GM12864 (cell line): Measurements from ENCODE around the gene IQGAP2.
A peak's percentile ranks its signal among the peaks of the same experiment; 100 is the strongest.
"Not testable (repeated sequence)": the region's sequence is repeated elsewhere in the genome, so short reads cannot be mapped to it uniquely, and the experiment has no call there.

Experiments used
- DNase-seq: peaks from one replicate; pipeline ENCODE4 v3.0.0-alpha.2; 2011; ENCODE audit warnings: low read depth
- H3K4me3 ChIP-seq: 2 replicates; pipeline ENCODE4 v1.5.1; 2011; ENCODE audit warnings: mild to moderate bottlenecking, low read depth, low read length, control low read depth
- TF ChIP-seq, protein P1 (sequence below): IDR thresholded peaks from 2 replicates; pipeline ENCODE4 v1.5.1; 2011; ENCODE audit warnings: low read depth, mild to moderate bottlenecking, moderate library complexity, low read length, control low read depth, inconsistent platforms; ENCODE audit errors: missing control alignments

Gene IQGAP2

DNA sequence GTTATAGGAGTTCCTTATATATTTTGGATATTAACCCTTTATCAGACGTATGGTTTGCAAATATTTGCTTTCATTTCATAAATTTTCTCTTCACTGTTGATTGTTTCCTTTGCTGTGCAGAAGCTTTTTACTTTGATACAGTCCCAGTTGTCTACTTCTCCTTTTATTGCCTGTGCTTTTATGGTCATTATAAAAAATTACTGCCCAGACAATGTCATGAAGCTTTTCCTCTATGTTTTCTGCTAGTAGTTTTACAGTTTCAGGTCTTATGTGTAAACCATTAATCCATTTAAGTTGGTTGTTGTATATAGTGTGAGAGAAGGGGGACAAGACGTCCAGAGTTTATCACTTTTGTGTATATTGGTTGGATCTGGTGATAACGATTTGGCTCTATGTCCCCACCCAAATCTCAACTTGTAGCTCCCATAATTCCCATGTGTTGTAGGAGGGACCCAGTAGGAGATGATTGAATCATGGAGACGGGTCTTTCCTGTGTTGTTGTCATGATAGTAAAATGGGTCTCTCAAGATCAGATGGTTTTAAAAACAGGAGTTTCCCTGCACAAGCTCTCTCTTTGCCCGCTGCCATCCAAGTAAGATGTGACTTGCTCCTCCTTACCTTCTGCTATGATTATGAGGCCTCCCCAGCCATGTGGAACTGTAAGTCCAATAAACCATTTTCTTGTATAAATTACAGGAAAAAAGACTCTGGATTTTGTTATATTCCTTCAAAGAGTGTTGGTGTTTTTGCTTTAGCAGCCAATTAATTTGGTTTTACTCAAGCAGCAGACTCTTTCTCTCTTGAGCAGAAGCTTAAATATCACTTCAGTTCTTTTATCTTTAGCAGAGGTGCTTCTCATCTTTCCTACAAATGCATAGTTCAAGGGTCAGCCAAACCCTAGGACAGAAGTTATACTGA is 326.5 kb downstream of the IQGAP2 start:
- no peak overlapping the region for H3K4me3 ChIP-seq
- DNase-seq, result no peak
- TF ChIP-seq, protein P1, sequence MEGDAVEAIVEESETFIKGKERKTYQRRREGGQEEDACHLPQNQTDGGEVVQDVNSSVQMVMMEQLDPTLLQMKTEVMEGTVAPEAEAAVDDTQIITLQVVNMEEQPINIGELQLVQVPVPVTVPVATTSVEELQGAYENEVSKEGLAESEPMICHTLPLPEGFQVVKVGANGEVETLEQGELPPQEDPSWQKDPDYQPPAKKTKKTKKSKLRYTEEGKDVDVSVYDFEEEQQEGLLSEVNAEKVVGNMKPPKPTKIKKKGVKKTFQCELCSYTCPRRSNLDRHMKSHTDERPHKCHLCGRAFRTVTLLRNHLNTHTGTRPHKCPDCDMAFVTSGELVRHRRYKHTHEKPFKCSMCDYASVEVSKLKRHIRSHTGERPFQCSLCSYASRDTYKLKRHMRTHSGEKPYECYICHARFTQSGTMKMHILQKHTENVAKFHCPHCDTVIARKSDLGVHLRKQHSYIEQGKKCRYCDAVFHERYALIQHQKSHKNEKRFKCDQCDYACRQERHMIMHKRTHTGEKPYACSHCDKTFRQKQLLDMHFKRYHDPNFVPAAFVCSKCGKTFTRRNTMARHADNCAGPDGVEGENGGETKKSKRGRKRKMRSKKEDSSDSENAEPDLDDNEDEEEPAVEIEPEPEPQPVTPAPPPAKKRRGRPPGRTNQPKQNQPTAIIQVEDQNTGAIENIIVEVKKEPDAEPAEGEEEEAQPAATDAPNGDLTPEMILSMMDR, result no peak

DNA sequence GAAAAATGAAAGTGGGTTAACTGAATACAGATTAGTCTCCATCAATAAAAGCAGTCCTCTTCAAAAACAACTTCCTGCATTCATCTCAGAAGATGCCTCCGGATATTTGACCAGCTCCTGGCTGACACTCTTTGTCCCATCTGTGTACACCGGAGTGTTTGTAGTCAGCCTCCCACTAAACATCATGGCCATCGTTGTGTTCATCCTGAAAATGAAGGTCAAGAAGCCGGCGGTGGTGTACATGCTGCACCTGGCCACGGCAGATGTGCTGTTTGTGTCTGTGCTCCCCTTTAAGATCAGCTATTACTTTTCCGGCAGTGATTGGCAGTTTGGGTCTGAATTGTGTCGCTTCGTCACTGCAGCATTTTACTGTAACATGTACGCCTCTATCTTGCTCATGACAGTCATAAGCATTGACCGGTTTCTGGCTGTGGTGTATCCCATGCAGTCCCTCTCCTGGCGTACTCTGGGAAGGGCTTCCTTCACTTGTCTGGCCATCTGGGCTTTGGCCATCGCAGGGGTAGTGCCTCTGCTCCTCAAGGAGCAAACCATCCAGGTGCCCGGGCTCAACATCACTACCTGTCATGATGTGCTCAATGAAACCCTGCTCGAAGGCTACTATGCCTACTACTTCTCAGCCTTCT is 329.4 kb downstream of the IQGAP2 start:
- H3K4me3 ChIP-seq, result peak overlapping the region; percentile 40
- no peak for DNase-seq
- TF ChIP-seq, protein P1, result no peak

DNA sequence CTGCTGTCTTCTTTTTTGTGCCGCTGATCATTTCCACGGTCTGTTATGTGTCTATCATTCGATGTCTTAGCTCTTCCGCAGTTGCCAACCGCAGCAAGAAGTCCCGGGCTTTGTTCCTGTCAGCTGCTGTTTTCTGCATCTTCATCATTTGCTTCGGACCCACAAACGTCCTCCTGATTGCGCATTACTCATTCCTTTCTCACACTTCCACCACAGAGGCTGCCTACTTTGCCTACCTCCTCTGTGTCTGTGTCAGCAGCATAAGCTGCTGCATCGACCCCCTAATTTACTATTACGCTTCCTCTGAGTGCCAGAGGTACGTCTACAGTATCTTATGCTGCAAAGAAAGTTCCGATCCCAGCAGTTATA is 329.9 kb downstream of the IQGAP2 start:
- DNase-seq, result peak; percentile 77
- TF ChIP-seq, protein P1, result no peak
- H3K4me3 ChIP-seq, result peak overlapping the region; percentile 40

DNA sequence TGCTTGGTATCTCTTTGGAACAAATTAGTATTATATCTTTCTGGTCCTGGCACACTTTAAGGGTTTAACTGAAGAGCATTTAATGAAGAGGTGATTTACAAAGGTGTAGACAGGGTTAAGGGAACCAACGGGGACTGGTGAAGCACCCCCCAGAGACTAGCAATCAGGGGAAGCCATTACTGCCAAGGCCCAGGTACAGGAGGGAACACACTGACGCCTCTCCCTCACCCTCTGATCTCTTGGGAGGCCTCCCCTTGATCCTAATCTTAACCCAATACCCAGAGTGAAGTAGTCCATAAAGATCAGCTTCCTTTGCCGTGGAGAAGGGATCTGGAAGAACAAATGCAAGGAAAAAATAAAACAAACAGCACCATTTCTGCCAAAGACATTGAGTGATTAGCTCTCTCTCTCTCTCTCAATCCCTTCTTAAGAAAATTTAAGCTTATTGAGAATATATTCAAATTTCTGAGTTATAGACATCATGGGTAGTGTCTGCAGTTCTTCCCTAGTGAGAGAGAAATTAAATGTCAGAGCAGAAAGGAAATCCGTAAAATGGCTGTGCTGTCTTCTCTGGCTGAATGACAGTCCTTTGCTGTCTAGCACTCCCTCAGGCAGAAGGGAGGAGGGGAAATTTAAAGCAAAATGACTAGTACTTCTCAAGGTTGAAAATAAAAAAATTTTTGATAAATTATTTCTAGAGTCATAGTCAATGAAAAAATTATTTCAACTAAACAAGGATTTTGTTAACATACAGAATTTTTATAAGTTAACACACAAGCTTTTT is 332.9 kb downstream of the IQGAP2 start:
- H3K4me3 ChIP-seq, result no peak overlapping the region
- TF ChIP-seq, protein P1, result no peak
- DNase-seq, result no peak

DNA sequence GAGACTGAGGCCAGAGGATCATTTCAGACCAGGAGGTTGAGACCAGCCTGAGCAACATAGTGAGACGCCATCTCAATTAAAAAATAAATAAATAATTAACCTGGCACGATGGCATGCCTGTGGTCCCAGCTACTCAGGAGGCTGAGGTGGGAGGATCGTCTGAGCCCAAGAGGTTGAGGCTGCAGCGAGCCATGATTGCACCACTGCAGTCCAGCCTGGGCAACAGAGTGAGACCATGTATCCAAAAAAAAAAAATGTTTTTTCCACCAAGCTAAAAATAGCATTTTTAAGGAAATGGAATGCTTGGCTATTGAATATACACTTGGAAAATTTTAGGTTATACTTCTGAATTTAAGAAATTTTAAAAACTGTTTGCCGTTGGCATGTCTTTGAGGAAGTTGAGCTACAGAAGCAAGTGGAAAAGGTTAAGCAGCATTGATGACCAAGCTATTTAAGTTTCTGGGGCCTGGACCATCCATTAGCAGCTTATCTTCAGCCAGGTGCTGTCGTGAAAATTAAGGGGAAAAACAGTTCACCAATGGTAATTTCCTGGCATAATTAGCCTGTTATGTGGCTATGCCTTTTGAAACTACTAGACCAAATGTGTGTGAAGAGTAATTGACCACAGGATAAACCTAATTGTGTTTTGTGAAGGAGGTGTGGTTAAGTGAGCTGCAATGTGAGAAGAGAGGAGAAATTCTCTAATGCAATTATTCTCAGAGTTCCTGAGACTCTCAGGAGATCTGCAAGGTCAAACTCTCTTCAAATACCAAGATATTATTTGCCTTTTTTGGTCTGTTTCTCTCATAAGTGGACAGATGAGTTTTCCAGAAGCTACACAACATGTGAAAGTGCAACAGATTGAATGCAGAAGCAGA is 333.8 kb downstream of the IQGAP2 start:
- TF ChIP-seq, protein P1, result no peak
- H3K4me3 ChIP-seq, result no peak overlapping the region
- DNase-seq, result peak; percentile 56

DNA sequence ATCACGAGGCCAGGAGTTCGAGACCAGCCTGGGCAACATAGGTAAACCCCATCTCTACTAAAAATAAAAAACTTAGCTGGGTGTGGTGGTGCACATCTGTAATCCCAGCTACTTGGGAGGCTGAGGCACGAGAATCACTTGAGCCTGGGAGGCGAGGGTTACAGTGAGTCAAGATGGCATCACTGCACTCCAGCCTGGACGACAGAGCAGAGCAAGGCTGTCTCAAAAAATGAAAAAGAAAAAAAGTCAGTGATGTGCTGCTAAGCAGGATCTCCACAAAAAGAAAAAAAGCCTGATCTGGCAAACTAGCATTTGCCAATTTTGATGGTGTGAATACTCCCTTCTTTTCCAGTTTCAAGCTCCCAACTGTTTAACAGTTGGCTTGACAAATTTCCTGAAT is 334.8 kb downstream of the IQGAP2 start:
- TF ChIP-seq, protein P1, result no peak
- no peak overlapping the region for H3K4me3 ChIP-seq
- no peak for DNase-seq

DNA sequence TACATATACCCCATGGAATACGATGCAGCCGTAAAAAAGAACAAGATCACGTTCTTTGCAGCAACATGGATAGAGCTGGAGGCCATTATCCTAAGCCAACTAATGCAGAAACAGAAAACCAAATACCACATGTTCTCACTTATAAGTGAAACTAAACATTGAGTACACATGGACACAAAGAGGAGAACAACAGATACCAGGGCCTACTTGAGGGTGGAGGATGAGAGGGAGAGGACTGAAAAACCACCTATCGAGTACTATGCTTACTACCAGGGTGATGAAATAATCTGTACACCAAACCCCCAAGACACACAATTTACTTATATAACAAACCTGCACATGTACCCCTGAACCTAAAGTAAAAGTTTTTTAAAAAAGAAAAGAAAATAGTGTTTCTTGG is 338.4 kb downstream of the IQGAP2 start:
- DNase-seq, result not testable (repeated sequence)

More for the DNA sequence above, 338.4 kb downstream of the IQGAP2 start:
- not testable (repeated sequence) for H3K4me3 ChIP-seq
